NCI-H2081 (cell line): ENCODE measurements around the gene CRIP3.

Experiments
- DNase-seq, 2 experiments: peaks; one replicate each; lab custom pipeline; 2025; lab: John Stamatoyannopoulos, UW

Gene CRIP3

GRCh38 chr6:43273707-43274106, 34.9 kb downstream of the CRIP3 start:
- no peak for DNase-seq

DNA sequence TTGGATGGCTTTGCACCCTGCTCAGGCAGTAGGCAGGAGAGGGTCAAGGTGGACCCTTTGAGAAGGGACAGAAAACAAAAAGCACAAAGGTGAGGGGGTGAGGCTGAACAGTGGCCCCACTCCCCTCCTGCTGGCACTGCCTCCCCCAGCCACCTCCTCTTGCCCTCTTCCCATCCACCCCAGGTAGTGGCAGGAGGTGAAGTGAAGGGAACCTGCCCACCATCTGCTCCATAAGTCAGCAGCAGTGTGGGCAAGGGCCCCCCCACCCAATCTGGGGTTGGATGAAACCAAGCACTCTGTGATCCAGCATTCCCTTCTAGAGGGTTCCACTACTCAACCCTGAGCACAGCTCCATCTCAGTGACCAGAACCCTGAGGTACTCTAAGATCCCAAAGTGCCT, 36.7 kb downstream of the CRIP3 start:
- DNase-seq, result no peak

DNA sequence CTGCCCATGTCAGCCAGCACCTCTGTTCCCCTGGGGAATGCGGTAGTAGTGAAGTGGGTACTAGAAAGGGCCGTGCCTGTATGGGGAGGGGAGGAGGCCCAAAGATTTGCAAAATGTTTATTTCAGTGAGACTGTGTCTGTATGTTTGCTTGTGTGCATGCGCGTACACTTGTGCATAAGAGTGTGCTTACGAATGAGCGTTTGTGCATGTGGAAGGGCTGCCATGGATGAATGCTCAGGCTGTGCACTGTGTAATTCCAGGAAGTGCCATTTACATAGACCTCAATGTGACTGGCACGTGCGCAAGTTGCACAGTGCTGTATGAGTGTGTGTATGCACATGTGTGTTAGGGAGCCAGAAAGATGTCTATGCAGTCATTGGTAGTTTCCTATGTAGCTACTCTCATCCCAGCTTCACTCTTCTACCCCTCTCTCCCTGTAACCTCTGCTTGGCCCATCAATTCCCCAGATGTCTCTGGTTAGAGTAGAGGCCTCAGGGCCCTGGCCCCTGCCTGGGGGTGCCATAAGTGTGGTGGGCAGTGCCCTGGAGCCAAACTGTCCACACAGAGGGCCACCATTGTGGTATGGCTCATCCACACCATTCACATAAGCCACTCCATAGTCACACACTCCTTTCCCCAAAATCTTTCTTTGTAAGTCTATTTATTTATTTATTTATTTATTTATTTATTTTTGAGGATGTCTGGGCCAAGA, 37.4 kb downstream of the CRIP3 start:
- DNase-seq, result no peak

GRCh38 chr6:43269273-43270007, 39.2 kb downstream of the CRIP3 start:
- DNase-seq, result no peak

GRCh38 chr6:43268782-43269272, 39.8 kb downstream of the CRIP3 start:
- DNase-seq, result no peak

DNA sequence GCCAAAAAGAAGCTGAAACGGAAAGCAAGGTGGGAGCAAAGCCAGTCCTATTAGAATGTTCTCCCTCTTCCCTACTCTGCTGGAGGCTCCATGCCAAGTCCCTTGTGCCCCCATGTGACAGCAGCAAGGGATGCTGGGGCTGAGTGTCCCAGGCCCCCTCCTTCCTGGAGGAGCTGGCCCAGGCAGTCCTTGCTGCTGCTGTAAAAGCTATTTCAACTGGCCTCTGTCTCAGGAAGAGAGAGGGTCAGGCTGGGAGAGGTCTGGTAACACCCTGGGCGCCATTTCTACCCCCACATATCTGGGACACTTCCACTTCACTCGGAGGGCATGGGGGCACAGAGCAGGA, 40.3 kb downstream of the CRIP3 start:
- no peak for DNase-seq

GRCh38 chr6:43267619-43268354, 40.8 kb downstream of the CRIP3 start:
- peak in 1 of 2 experiments; percentile 12 for DNase-seq

- no peak for DNase-seq
Observed at GRCh38 chr6:43265564-43265963, 43.1 kb downstream of the CRIP3 start.

- no peak for DNase-seq
Observed at GRCh38 chr6:43264599-43265145, 44.0 kb downstream of the CRIP3 start.

DNA sequence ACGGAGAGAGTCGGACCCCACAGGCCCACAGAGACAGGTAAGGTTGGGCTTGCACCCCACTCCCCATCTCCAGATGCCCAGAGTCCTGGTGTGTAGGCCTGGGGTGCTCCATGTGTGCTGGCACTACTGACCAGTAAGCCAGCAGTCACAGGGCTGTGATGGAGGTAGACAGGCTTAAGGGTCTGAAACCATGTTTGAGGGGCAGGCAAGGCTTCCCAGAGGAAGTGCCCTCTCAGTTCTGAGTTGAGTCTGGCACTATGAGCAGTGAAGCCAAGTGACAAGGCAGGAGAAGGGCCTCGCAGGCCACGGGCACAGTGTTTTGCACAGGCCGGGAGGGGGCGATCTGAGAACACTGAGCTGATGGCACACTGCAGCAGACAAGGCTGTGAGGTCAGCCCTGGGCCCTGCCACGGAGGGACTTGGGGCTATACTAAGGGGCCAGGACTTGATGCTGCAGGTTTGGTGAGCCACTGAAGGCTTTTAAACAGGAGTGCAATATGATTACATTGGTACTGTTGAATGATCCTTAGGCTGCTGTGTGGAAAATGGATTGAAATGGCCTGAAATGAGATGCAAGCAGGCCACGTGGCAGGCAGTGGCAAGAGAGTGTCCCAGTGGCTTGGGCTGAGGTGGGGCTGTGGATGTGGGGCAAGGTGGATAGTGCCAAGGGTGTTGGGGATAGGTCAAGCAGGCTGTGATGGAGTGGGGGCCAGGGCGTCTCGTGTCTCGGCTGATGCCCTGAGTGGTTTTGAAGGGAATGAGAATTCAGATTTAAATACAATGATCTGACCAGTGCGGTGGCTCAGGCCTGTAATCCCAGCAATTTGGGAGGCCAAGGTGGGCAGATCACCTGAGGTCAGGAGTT, 45.1 kb downstream of the CRIP3 start:
- peak; percentile 52 to 56 for DNase-seq

- no peak for DNase-seq
Observed at GRCh38 chr6:43262780-43263313, 45.8 kb downstream of the CRIP3 start.

- no peak for DNase-seq
Observed at GRCh38 chr6:43262000-43262779, 46.4 kb downstream of the CRIP3 start.

- no peak for DNase-seq
Observed at GRCh38 chr6:43261198-43261597, 47.4 kb downstream of the CRIP3 start.

DNA sequence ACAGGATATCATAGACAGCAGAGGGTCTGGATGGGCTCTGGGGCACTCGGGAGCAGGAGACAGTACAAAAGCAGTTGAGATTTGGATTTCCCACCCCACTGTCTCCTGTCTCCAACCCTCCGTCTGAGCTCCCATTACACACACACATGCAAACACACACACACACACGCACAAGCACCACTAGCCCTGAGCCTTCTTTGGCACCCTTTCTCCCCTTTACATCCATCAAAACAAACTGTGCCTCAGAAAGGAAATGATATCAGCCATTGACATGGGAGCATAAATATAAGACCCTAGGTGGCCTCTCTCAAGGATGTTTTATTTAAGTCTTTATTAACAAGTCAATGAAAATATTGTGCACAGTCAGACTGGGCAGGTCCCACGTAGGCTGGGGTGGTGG, 47.8 kb downstream of the CRIP3 start:
- DNase-seq, result no peak

GRCh38 chr6:43258807-43259686, 49.6 kb downstream of the CRIP3 start:
- DNase-seq, result no peak

DNA sequence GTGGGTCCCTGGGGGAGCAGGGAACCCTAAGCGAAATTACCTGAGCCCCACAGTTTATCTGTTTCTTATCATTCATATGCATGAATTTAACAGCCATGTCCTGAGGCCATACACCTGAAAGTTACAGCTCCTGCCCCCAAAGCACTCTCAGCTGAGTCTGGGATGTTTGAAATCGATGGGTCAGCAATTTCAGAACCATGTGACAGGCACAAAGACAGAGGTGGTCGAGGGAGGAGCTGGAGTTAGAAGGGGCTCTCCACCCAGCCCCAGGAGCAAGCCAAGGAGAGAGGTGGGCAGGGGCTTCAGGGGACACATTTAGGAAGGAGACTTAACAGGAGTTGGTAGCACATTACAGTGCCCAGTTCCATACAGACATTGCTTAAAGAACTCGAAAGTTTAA, 50.4 kb downstream of the CRIP3 start:
- no peak for DNase-seq

DNA sequence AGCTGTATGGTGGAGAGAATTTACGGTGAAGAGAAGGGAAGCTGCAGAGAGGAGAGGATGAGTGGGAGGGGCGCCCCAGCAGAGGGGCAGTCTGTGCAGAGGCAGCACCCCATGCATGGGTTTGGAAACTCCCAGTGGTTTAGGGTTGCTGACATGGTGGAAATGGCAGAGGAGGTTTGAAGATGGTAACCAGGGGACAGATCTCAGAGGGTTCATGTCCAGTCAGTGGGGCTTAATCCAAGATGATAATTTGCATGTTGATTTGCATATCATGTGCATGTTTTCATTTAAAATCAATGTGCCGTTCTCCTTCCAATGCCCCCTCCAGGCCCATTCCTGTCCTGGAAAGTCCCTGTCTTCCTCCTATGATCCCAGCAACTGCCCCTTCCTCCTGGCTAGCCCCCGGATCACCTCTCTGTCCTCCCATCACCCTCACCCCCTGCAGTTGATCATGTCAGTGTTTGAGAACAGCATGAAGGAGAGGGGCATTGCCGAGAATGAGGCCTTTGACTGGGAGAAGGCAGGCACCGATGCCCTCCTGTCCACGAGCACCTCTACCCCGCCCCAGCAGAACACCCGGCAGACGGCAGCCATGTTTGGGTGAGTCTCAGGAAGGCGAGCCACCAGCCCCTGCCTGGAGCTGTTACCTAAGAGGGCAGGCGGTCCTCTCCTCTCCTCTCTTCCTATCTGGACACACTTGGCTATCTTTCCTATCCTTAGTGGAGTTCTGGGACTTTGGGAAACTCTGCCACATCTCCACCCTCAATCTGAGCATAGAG, 51.1 kb downstream of the CRIP3 start:
- DNase-seq, result no peak

- no peak for DNase-seq
Observed at GRCh38 chr6:43256670-43257366, 51.8 kb downstream of the CRIP3 start.
